WERI-Rb-1 (cell line): ENCODE measurements around the gene GSE1.

Source experiments
- DNase-seq: peaks from one replicate; pipeline ENCODE4 v3.0.0-alpha.2; 2020
- H3K27ac ChIP-seq: fragments of 250-450 bp; sonication (Bioruptor Pico); 2 replicates; pipeline ENCODE4 v1.5.1; 2020; ENCODE audit warnings: mild to moderate bottlenecking, moderate library complexity
- H3K27me3 ChIP-seq: fragments of 250-450 bp; sonication (Bioruptor Pico); 2 replicates; pipeline ENCODE4 v1.5.1; 2021; ENCODE audit warnings: mild to moderate bottlenecking, low read depth, moderate library complexity; ENCODE audit not compliant: insufficient read depth, severe bottlenecking
- H3K36me3 ChIP-seq: fragments of 250-450 bp; sonication (Bioruptor Pico); 2 replicates; pipeline ENCODE4 v1.5.1; 2020; ENCODE audit warnings: mild to moderate bottlenecking, moderate library complexity
- H3K4me3 ChIP-seq: 2 replicates; pipeline ENCODE4 v1.5.1; 2011; ENCODE audit warnings: low read depth, mild to moderate bottlenecking, control low read depth, low read length
- H3K9me3 ChIP-seq: fragments of 250-450 bp; sonication (Bioruptor Pico); 2 replicates; pipeline ENCODE4 v1.5.1; 2021; ENCODE audit warnings: mild to moderate bottlenecking, moderate library complexity; ENCODE audit not compliant: severe bottlenecking
- TF ChIP-seq, protein P1 (sequence below): IDR thresholded peaks from 2 replicates; pipeline ENCODE4 v1.5.1; 2011; ENCODE audit warnings: low read depth, mild to moderate bottlenecking, control low read depth, inconsistent platforms, low read length

The GSE1 gene

DNA sequence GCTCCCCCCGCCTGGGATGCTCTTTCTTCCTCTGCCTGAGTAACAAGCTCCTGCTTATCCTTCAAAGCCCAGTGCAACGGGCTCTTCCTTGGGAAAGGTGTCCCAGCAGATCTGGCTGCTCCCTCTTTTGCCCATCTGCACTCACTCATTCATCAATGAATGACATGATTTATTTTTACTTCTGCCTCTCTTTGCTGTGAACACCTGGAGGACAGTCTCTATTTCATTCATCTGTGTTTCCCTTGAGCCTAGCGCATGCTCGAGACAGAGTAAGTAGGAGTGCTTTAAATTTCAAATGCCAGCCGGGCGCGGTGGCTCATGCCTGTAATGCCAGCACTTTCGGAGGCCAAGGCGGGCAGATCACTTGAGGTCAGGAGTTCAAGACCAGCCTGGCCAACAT is 97.6 kb downstream of the GSE1 start:
- H3K9me3 ChIP-seq, result no peaks in the 10 kb centered on the region
- H3K27me3 ChIP-seq, result no peaks in the 10 kb centered on the region
- no peaks in the 10 kb centered on the region for H3K36me3 ChIP-seq
- no peak overlapping the region for H3K27ac ChIP-seq
- H3K4me3 ChIP-seq, result no peak overlapping the region
- TF ChIP-seq, protein P1, sequence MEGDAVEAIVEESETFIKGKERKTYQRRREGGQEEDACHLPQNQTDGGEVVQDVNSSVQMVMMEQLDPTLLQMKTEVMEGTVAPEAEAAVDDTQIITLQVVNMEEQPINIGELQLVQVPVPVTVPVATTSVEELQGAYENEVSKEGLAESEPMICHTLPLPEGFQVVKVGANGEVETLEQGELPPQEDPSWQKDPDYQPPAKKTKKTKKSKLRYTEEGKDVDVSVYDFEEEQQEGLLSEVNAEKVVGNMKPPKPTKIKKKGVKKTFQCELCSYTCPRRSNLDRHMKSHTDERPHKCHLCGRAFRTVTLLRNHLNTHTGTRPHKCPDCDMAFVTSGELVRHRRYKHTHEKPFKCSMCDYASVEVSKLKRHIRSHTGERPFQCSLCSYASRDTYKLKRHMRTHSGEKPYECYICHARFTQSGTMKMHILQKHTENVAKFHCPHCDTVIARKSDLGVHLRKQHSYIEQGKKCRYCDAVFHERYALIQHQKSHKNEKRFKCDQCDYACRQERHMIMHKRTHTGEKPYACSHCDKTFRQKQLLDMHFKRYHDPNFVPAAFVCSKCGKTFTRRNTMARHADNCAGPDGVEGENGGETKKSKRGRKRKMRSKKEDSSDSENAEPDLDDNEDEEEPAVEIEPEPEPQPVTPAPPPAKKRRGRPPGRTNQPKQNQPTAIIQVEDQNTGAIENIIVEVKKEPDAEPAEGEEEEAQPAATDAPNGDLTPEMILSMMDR, result no peak
- no peak for DNase-seq

DNA sequence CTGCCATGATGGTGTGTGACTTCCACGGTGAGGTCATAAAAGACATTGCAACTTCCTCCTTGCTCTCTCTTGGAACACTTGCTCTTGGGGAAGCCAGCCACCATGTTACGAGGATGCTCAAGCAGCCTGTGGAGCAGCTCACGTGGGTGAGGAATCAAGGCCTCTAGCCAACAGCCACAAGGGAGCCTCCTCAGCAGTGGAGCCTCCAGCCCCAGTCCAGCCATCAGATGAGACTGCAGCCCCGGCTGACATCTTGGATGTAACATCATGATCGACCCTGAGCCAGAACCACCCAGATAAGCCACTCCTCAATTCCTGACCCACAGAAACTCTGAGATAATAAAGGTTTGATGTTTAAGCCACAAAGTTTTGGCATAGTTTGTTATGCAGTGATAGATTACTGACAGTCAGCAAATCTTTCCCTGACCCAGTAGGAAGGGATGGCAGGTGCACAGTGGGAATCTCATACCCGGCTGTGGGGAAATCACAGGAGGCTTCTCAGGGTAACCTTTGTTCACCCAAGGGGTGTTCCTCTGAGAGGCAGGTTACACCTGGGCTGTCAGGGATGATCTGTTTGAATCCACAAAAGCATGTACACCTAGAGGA is 99.0 kb downstream of the GSE1 start:
- Histone ChIP-seq H3K4me3 (no peak overlapping the region), H3K9me3 (no peaks in the 10 kb centered on the region), H3K27ac (no peak overlapping the region), H3K36me3 (no peaks in the 10 kb centered on the region), H3K27me3 (no peaks in the 10 kb centered on the region)
- DNase-seq, result no peak
- TF ChIP-seq, protein P1, result no peak

DNA sequence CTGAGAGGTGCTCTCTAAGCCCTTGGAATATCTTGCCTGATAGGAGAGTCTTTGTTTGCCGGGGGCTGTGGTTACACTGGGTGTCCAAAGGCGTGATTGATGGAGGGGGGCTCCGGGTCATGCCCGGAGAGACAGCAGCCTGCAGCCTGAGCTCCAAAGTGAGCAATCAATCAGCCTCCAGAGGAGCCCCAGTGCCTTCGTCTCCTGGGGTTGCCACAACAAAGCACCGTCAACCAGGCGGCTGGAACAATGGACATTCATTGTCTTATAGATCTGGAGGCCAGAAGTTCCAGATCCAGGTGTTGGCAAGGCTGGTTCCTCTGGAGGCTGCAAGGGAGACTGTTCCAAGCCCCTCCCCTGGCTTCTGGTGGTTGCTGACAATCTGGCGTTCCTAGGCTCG is 99.7 kb downstream of the GSE1 start:
- Histone ChIP-seq H3K27ac (no peak overlapping the region), H3K9me3 (no peaks in the 10 kb centered on the region), H3K27me3 (no peaks in the 10 kb centered on the region), H3K36me3 (no peaks in the 10 kb centered on the region), H3K4me3 (no peak overlapping the region)
- TF ChIP-seq, protein P1, result no peak
- DNase-seq, result no peak

DNA sequence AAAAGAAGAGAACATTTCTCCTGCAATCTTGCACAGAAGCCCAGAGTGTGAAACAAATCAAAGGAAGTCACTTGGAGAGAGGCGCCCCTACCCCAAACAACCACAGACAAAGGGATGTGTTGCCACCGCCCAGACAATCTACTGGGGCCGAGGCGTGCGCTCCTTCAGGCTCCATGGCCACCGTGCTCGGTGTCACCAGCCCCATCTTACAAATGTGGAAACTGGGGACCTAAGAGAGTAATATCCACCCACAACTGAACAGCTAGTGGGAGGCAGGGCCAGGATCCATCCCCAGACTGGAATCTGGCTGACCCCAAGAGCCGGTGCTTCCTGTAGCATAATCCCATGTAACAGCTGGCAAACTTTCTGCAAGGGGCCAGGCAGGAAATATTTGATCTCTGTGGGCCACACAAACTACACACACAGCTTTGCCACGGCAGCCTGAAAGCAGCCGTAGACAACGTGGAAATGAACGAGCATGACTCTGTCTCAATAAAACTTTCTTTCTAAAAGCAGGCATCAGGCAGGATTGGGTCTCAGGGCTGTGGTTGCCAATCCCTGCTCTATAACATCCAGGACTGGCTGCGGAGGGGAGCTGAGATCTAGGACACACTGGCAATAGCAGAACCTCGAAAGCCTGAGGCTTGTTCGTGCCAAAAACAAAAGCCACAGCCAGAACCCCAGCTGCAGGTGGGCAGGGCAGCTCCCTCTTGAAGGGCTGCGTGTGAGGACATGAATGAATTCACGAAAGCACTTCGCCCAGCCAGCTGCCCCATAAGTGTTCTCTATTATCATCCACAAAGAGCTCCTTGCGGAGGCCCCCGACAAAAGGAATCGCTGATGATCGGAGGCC is 102.3 kb downstream of the GSE1 start:
- TF ChIP-seq, protein P1, result no peak
- Histone ChIP-seq H3K4me3 (no peak overlapping the region), H3K36me3 (no peaks in the 10 kb centered on the region), H3K27ac (peak overlapping the region; percentile 59), H3K27me3 (no peaks in the 10 kb centered on the region), H3K9me3 (no peaks in the 10 kb centered on the region)
- DNase-seq, result peak; percentile 25

DNA sequence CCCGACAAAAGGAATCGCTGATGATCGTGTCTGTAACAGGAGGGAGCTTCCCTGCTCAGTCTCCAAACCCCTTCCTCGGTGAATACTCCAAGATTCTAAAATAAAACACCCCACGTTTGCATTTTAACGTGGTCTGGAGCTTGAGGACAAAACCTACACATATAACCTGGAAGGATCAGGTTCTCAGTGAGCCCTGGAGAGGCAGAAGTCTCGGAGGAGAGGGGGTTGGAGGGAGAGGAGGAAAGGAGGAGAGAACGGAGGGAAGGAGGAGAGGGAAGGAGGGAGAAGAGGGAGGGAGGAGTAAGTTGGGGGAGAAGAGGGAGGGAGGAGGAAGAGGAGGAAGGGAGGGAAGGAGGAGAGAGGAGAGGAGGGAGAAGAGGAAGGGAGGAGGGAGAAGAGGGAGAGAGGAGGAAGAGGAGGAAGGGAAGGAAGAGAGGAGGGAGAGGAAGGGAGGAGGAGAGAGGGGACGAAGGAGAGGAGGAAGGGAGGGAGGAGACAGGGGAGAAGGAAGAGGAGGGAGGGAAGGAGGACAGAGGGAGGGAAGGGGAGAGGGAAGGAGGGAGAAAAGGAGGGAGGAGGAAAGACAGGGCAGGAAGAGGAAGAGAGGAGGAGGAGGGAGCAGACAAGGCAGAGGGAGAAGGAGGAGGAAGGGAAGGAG is 103.0 kb downstream of the GSE1 start:
- Histone ChIP-seq H3K27ac (peak overlapping the region; percentile 59), H3K4me3 (no peak overlapping the region)
- DNase-seq, result no peak

More for the DNA sequence above, 103.0 kb downstream of the GSE1 start:
- H3K9me3 ChIP-seq, result no peaks in the 10 kb centered on the region
- TF ChIP-seq, protein P1, result no peak
- H3K27me3 ChIP-seq, result no peaks in the 10 kb centered on the region
- no peaks in the 10 kb centered on the region for H3K36me3 ChIP-seq
